Peyer's patch (tissue), 4 donors: Measurements from ENCODE around the gene LENG9. TPM values are rescaled to one million over a fixed set of nuclear protein-coding genes. Genes with fewer than 3 reads are reported as not detected.

ENCODE experiments used
- small RNA-seq, 2 donors: library from RNA; depleted of rRNA; stranded (forward); fragments of <200 nt; gene quantifications; one replicate each; pipeline ENCODE3, GENCODE V24; 2016
- total RNA-seq, 4 donors: library from RNA; depleted of rRNA; stranded (reverse); fragments of >200 nt; gene quantifications; one replicate each; pipeline ENCODE4 v1.1.0, GENCODE V29; 2016

LENG9 gene
- total RNA-seq, 4 donors from 2014 or later: 11.0 to 18.9 (median 15.8) TPM

Small RNAs within 50 kb of the gene (small RNA-seq; reads per million reads assigned to genes)
- gene AC245884.3: 0 reads per million in 2 donors

Other genes starting within 250 kb of the LENG9 start
- 10 to 100 TPM in 1 of 4 donors, 1 to 10 TPM in 2, not detected in 1; 3.1 to 16.5 (median 5.6) TPM for gene LILRB3, start 240.8 kb downstream of the LENG9 start, total RNA-seq
- 1 to 10 TPM in 2 of 4 donors, not detected in 2; 1.1 to 1.5 TPM for gene LILRA6, start 221.0 kb downstream of the LENG9 start, total RNA-seq
- 10 to 100 TPM in 2 of 4 donors, 1 to 10 TPM in 2; 6.1 to 17.6 (median 9.7) TPM for gene LILRB5, start 206.5 kb downstream of the LENG9 start, total RNA-seq
- 10 to 100 TPM in 1 of 4 donors, 1 to 10 TPM in 1, under 1 TPM in 2; 0.53 to 11.6 (median 1.6) TPM for gene LILRB2, start 182.7 kb downstream of the LENG9 start, total RNA-seq
- gene LILRA5, start 150.6 kb downstream of the LENG9 start, total RNA-seq: 1 to 10 TPM in 2 of 4 donors, not detected in 2; 1.9 to 4.1 TPM
- gene LILRA4, start 124.6 kb downstream of the LENG9 start, total RNA-seq: not detected
- 10 to 100 TPM in 2 of 4 donors, 1 to 10 TPM in 2; 2.6 to 51.2 (median 10.0) TPM for gene LAIR1, start 98.8 kb downstream of the LENG9 start, total RNA-seq
- gene TTYH1, start 48.3 kb downstream of the LENG9 start, total RNA-seq: under 1 TPM in 1 of 4 donors, not detected in 3; 0.35 TPM
- gene LENG8, start 14.6 kb downstream of the LENG9 start, total RNA-seq: 100 to 1,000 TPM; 154 to 481 (median 360) TPM
- gene CDC42EP5, start 9.5 kb upstream of the LENG9 start, total RNA-seq: 100 to 1,000 TPM in 1 of 4 donors, 10 to 100 TPM in 3; 38.0 to 133 (median 94.1) TPM
- not detected for gene LAIR2, start 39.1 kb upstream of the LENG9 start, total RNA-seq
- gene LILRA2, start 110.0 kb upstream of the LENG9 start, total RNA-seq: 1 to 10 TPM in 1 of 4 donors, under 1 TPM in 1, not detected in 2; 0.80 to 1.7 TPM
- not detected for gene LILRA1, start 129.9 kb upstream of the LENG9 start, total RNA-seq
- 10 to 100 TPM in 1 of 4 donors, 1 to 10 TPM in 3; 1.3 to 30.5 (median 3.5) TPM for gene LILRB1, start 166.7 kb upstream of the LENG9 start, total RNA-seq
- 1 to 10 TPM in 2 of 4 donors, under 1 TPM in 1, not detected in 1; 0.53 to 2.8 (median 2.6) TPM for gene LILRB4, start 199.2 kb upstream of the LENG9 start, total RNA-seq